WTC11 (cell line): ENCODE data around the gene GALNT5. TPM values are rescaled to one million over a fixed set of nuclear protein-coding genes. Genes with fewer than 3 reads are reported as not detected.

Experiments used
- ATAC-seq: fragments of 200-7000 bp; cut with Tn5 transposase; 2 replicates; pipeline ENCODE4 v1.10.0; 2021; ENCODE audit warnings: mild to moderate bottlenecking, moderate library complexity
- CTCF ChIA-PET: fragments of 300-600 bp; sonication (Branson Sonifier 250); formaldehyde crosslinking; loops from one replicate; lab custom pipeline; 2021; ENCODE audit warnings: antibody characterized with exemption; lab: Charles Lee
- POLR2A ChIA-PET: fragments of 350-600 bp; sonication (Branson Sonifier 250); formaldehyde crosslinking; loops from one replicate; lab custom pipeline; 2021; ENCODE audit warnings: antibody characterized with exemption; lab: Charles Lee
- DNase-seq: peaks from one replicate; pipeline ENCODE4 v3.0.0; 2021; ENCODE audit warnings: low spot score
- H3K27ac Mint-ChIP-seq: 2 replicates; pipeline ENCODE4 v1.8.0; 2021; ENCODE audit warnings: mixed read lengths
- H3K27me3 Mint-ChIP-seq: 2 replicates; pipeline ENCODE4 v1.8.0; 2021; ENCODE audit warnings: low read depth, mild to moderate bottlenecking, moderate library complexity, mixed read lengths
- H3K36me3 Mint-ChIP-seq: 2 replicates; pipeline ENCODE4 v1.8.0; 2021; ENCODE audit warnings: mixed read lengths
- H3K4me1 Mint-ChIP-seq: 2 replicates; pipeline ENCODE4 v1.8.0; 2022; ENCODE audit warnings: mixed read lengths
- H3K4me3 Mint-ChIP-seq: 2 replicates; pipeline ENCODE4 v1.8.0; 2021; ENCODE audit warnings: mild to moderate bottlenecking, moderate library complexity, mixed read lengths
- H3K9me3 Mint-ChIP-seq: 2 replicates; pipeline ENCODE4 v1.8.0; 2021; ENCODE audit warnings: mixed read lengths
- EMX1 ChIP-seq: fragments of 250-450 bp; sonication (Bioruptor Pico); IDR thresholded peaks from 2 replicates; pipeline ENCODE4 v1.8.0; 2021; ENCODE audit warnings: mild to moderate bottlenecking
- ETV6 ChIP-seq: sonication (generic); formaldehyde crosslinking; IDR thresholded peaks from 2 replicates; pipeline ENCODE4 v1.8.1; 2022; ENCODE audit warnings: mild to moderate bottlenecking, missing genetic modification reagents
- GTF2I ChIP-seq: fragments of 250-450 bp; sonication (Bioruptor Pico); conservative IDR thresholded peaks from 2 replicates; pipeline ENCODE4 v1.4.0; 2021; ENCODE audit warnings: mild to moderate bottlenecking
- HMGA2 ChIP-seq: fragments of 250-450 bp; sonication (Bioruptor Pico); IDR thresholded peaks from 2 replicates; pipeline ENCODE4 v1.4.0; 2021; ENCODE audit warnings: mild to moderate bottlenecking, moderate library complexity
- OVOL2 ChIP-seq: fragments of 250-450 bp; sonication (Bioruptor Pico); IDR thresholded peaks from 2 replicates; pipeline ENCODE4 v1.9.0; 2021; ENCODE audit warnings: mild to moderate bottlenecking, borderline replicate concordance
- SMAD4 ChIP-seq: sonication (generic); formaldehyde crosslinking; IDR thresholded peaks from 2 replicates; pipeline ENCODE4 v1.8.0; 2022; ENCODE audit warnings: mild to moderate bottlenecking, missing genetic modification reagents
- TEAD1 ChIP-seq: sonication (generic); formaldehyde crosslinking; IDR thresholded peaks from 2 replicates; pipeline ENCODE4 v1.8.0; 2022; ENCODE audit warnings: mild to moderate bottlenecking, missing genetic modification reagents
- ZNF121 ChIP-seq: sonication (generic); formaldehyde crosslinking; IDR thresholded peaks from 2 replicates; pipeline ENCODE4 v1.8.0; 2023; ENCODE audit warnings: missing genetic modification reagents
- ZNF263 ChIP-seq: sonication (generic); formaldehyde crosslinking; IDR thresholded peaks from 2 replicates; pipeline ENCODE4 v1.8.1; 2022; ENCODE audit warnings: low read depth, mild to moderate bottlenecking, moderate library complexity, missing genetic modification reagents
- total RNA-seq: library from RNA; stranded (reverse); gene quantifications from 3 replicates; pipeline ENCODE4 v1.2.3, GENCODE V29; 2021
- TF ChIP-seq, protein P1 (sequence below): sonication (generic); formaldehyde crosslinking; IDR thresholded peaks from 2 replicates; pipeline ENCODE4 v1.8.1; 2022; ENCODE audit warnings: low read depth, mild to moderate bottlenecking, moderate library complexity, missing genetic modification reagents, borderline replicate concordance
- TF ChIP-seq, protein P2 (sequence below): sonication (generic); formaldehyde crosslinking; IDR thresholded peaks from 2 replicates; pipeline ENCODE4 v1.8.1; 2023; ENCODE audit warnings: mild to moderate bottlenecking, missing genetic modification reagents, moderate library complexity
- TF ChIP-seq, protein P3 (sequence below): fragments of 250-450 bp; sonication (Bioruptor Pico); IDR thresholded peaks from 2 replicates; pipeline ENCODE4 v1.9.0; 2021; ENCODE audit warnings: mild to moderate bottlenecking
- TF ChIP-seq, protein P4 (sequence below): sonication (generic); formaldehyde crosslinking; conservative IDR thresholded peaks from 2 replicates; pipeline ENCODE4 v1.8.1; 2022; ENCODE audit warnings: mild to moderate bottlenecking, missing genetic modification reagents
- TF ChIP-seq, protein P5 (sequence below): sonication (generic); formaldehyde crosslinking; IDR thresholded peaks from 2 replicates; pipeline ENCODE4 v1.8.0; 2023; ENCODE audit warnings: missing genetic modification reagents
- TF ChIP-seq, protein P6 (sequence below): sonication (generic); formaldehyde crosslinking; IDR thresholded peaks from 2 replicates; pipeline ENCODE4 v1.8.0; 2022; ENCODE audit warnings: mild to moderate bottlenecking, missing genetic modification reagents
- TF ChIP-seq, protein P7 (sequence below): sonication (generic); formaldehyde crosslinking; IDR thresholded peaks from 2 replicates; pipeline ENCODE4 v1.8.1; 2023; ENCODE audit warnings: mild to moderate bottlenecking, missing genetic modification reagents
- TF ChIP-seq, protein P8 (sequence below): sonication (generic); formaldehyde crosslinking; IDR thresholded peaks from 2 replicates; pipeline ENCODE4 v1.8.1; 2022; ENCODE audit warnings: missing genetic modification reagents, borderline replicate concordance

GALNT5 gene
- total RNA-seq, 1 experiment from 2014 or later: 0.17 TPM

DNA sequence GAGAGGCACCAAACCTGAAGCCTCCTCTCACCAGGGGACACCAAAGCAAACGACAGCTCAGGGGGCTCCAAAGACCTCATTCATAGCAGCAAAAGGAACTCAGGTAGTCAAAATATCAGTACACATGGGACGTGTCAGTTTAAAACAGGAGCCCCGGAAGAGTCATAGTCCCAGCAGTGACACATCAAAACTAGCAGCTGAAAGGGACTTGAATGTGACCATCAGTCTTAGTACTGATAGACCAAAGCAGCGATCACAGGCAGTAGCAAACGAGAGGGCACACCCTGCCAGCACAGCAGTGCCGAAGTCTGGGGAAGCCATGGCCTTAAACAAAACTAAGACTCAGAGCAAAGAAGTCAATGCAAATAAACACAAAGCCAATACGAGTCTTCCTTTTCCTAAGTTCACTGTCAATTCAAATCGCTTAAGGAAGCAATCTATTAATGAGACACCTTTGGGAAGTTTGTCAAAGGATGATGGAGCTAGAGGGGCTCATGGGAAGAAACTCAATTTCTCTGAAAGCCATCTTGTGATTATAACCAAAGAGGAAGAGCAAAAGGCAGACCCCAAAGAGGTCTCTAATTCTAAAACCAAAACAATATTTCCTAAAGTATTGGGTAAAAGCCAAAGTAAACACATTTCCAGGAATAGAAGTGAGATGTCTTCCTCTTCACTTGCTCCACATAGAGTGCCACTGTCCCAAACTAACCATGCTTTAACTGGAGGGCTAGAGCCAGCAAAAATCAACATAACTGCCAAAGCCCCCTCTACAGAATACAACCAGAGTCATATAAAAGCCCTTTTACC, 1.2 kb downstream of the GALNT5 start:
- peaks cover 19% of the 10 kb centered on the region for H3K4me1 Mint-ChIP-seq
- no peaks in the 10 kb centered on the region for H3K36me3 Mint-ChIP-seq
- no peaks in the 10 kb centered on the region for H3K27me3 Mint-ChIP-seq
- ATAC-seq (no peak), DNase-seq (no peak)
- H3K4me3 Mint-ChIP-seq: no peak overlapping the region
- no peak overlapping the region for H3K27ac Mint-ChIP-seq
- 0 out of 2 replicates have a peak, but pooled peaks cover 3% of the 10 kb centered on the region for H3K9me3 Mint-ChIP-seq
- ChIA-PET CTCF (no interaction called here), POLR2A (no interaction called here)
- TF ChIP-seq, protein P1, sequence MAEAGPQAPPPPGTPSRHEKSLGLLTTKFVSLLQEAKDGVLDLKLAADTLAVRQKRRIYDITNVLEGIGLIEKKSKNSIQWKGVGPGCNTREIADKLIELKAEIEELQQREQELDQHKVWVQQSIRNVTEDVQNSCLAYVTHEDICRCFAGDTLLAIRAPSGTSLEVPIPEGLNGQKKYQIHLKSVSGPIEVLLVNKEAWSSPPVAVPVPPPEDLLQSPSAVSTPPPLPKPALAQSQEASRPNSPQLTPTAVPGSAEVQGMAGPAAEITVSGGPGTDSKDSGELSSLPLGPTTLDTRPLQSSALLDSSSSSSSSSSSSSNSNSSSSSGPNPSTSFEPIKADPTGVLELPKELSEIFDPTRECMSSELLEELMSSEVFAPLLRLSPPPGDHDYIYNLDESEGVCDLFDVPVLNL (CRISPR knock-in tag): no peak
- TF ChIP-seq EMX1 (CRISPR knock-in tag) (no peak), TEAD1 (CRISPR knock-in tag) (no peak)
- TF ChIP-seq, protein P2, sequence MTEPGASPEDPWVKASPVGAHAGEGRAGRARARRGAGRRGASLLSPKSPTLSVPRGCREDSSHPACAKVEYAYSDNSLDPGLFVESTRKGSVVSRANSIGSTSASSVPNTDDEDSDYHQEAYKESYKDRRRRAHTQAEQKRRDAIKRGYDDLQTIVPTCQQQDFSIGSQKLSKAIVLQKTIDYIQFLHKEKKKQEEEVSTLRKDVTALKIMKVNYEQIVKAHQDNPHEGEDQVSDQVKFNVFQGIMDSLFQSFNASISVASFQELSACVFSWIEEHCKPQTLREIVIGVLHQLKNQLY: no peak

DNA sequence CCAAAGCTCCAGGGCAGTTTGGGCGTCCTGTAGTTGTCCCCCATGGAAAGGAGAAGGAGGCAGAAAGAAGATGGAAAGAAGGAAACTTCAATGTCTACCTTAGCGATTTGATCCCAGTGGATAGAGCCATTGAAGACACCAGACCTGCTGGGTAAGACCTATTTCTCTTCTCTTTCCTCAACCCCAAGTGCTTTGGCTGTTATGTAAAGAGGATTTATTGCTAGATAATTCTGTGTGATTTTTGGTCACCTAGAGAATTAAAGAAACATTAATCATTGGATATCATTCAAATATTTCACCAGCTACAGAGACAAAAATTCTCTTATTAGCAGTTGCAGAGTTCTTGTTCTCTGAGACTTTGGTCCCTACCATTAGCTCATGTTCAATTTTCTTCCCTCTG, 1.9 kb downstream of the GALNT5 start:
- ChIA-PET CTCF (no interaction called here), POLR2A (no interaction called here)
- no peaks in the 10 kb centered on the region for H3K36me3 Mint-ChIP-seq
- H3K4me3 Mint-ChIP-seq: no peak overlapping the region
- TF ChIP-seq SMAD4 (CRISPR knock-in tag) (no peak), HMGA2 (no peak), GTF2I (CRISPR knock-in tag) (no peak), ETV6 (CRISPR knock-in tag) (no peak), ZNF121 (no peak), OVOL2 (no peak), EMX1 (CRISPR knock-in tag) (no peak), ZNF263 (CRISPR knock-in tag) (no peak)
- TF ChIP-seq, protein P3, sequence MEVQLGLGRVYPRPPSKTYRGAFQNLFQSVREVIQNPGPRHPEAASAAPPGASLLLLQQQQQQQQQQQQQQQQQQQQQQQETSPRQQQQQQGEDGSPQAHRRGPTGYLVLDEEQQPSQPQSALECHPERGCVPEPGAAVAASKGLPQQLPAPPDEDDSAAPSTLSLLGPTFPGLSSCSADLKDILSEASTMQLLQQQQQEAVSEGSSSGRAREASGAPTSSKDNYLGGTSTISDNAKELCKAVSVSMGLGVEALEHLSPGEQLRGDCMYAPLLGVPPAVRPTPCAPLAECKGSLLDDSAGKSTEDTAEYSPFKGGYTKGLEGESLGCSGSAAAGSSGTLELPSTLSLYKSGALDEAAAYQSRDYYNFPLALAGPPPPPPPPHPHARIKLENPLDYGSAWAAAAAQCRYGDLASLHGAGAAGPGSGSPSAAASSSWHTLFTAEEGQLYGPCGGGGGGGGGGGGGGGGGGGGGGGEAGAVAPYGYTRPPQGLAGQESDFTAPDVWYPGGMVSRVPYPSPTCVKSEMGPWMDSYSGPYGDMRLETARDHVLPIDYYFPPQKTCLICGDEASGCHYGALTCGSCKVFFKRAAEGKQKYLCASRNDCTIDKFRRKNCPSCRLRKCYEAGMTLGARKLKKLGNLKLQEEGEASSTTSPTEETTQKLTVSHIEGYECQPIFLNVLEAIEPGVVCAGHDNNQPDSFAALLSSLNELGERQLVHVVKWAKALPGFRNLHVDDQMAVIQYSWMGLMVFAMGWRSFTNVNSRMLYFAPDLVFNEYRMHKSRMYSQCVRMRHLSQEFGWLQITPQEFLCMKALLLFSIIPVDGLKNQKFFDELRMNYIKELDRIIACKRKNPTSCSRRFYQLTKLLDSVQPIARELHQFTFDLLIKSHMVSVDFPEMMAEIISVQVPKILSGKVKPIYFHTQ: no peak
- TF ChIP-seq, protein P4, sequence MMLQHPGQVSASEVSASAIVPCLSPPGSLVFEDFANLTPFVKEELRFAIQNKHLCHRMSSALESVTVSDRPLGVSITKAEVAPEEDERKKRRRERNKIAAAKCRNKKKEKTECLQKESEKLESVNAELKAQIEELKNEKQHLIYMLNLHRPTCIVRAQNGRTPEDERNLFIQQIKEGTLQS: no peak
- TF ChIP-seq, protein P5, sequence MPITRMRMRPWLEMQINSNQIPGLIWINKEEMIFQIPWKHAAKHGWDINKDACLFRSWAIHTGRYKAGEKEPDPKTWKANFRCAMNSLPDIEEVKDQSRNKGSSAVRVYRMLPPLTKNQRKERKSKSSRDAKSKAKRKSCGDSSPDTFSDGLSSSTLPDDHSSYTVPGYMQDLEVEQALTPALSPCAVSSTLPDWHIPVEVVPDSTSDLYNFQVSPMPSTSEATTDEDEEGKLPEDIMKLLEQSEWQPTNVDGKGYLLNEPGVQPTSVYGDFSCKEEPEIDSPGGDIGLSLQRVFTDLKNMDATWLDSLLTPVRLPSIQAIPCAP (CRISPR knock-in tag): no peak
- TF ChIP-seq, protein P6, sequence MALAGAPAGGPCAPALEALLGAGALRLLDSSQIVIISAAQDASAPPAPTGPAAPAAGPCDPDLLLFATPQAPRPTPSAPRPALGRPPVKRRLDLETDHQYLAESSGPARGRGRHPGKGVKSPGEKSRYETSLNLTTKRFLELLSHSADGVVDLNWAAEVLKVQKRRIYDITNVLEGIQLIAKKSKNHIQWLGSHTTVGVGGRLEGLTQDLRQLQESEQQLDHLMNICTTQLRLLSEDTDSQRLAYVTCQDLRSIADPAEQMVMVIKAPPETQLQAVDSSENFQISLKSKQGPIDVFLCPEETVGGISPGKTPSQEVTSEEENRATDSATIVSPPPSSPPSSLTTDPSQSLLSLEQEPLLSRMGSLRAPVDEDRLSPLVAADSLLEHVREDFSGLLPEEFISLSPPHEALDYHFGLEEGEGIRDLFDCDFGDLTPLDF: no peak
- TF ChIP-seq, protein P7, sequence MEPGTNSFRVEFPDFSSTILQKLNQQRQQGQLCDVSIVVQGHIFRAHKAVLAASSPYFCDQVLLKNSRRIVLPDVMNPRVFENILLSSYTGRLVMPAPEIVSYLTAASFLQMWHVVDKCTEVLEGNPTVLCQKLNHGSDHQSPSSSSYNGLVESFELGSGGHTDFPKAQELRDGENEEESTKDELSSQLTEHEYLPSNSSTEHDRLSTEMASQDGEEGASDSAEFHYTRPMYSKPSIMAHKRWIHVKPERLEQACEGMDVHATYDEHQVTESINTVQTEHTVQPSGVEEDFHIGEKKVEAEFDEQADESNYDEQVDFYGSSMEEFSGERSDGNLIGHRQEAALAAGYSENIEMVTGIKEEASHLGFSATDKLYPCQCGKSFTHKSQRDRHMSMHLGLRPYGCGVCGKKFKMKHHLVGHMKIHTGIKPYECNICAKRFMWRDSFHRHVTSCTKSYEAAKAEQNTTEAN (CRISPR knock-in tag): no peak
- TF ChIP-seq, protein P8, sequence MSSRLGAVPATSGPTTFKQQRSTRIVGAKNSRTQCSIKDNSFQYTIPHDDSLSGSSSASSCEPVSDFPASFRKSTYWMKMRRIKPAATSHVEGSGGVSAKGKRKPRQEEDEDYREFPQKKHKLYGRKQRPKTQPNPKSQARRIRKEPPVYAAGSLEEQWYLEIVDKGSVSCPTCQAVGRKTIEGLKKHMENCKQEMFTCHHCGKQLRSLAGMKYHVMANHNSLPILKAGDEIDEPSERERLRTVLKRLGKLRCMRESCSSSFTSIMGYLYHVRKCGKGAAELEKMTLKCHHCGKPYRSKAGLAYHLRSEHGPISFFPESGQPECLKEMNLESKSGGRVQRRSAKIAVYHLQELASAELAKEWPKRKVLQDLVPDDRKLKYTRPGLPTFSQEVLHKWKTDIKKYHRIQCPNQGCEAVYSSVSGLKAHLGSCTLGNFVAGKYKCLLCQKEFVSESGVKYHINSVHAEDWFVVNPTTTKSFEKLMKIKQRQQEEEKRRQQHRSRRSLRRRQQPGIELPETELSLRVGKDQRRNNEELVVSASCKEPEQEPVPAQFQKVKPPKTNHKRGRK (CRISPR knock-in tag): no peak
- TF ChIP-seq, all 79 proteins: peak for 0
- DNase-seq (no peak), ATAC-seq (no peak)
- Mint-ChIP-seq H3K27me3 (no peaks in the 10 kb centered on the region), H3K9me3 (0 out of 2 replicates have a peak, but pooled peaks cover 3% of the 10 kb centered on the region), H3K4me1 (peaks cover 24% of the 10 kb centered on the region), H3K27ac (no peak overlapping the region)
